Progenitor cell of endocrine pancreas (in vitro differentiated cells): ENCODE results near the gene APOH. TPM values are rescaled to one million over a fixed set of nuclear protein-coding genes. Genes with fewer than 3 reads are reported as not detected.

Experiments used
- DNase-seq: peaks from one replicate; pipeline ENCODE4 v3.0.0; 2021; ENCODE audit warnings: low spot score; ENCODE audit not compliant: unreplicated experiment
- H3K27ac Mint-ChIP-seq: 2 replicates; pipeline ENCODE4 v1.8.0; 2021; ENCODE audit warnings: mild to moderate bottlenecking, moderate library complexity, mixed read lengths
- H3K27me3 Mint-ChIP-seq: 2 replicates; pipeline ENCODE4 v1.8.0; 2021; ENCODE audit warnings: mixed read lengths
- H3K36me3 Mint-ChIP-seq: 2 replicates; pipeline ENCODE4 v1.8.0; 2022; ENCODE audit warnings: mixed read lengths; ENCODE audit not compliant: insufficient read depth
- H3K4me1 Mint-ChIP-seq: 2 replicates; pipeline ENCODE4 v1.8.0; 2021; ENCODE audit warnings: low read depth, mixed read lengths
- H3K4me3 Mint-ChIP-seq: 2 replicates; pipeline ENCODE4 v1.8.0; 2021; ENCODE audit warnings: low read depth, mild to moderate bottlenecking, moderate library complexity, mixed read lengths
- H3K9me3 Mint-ChIP-seq: 2 replicates; pipeline ENCODE4 v1.8.0; 2021; ENCODE audit warnings: low read depth, mixed read lengths
- long read RNA-seq: library from polyadenylated mRNA; unstranded; transcript quantifications from one replicate; pipeline ENCODE4 v2.0.0, GENCODE V29; 2020
- total RNA-seq: library from RNA; stranded (reverse); gene quantifications from 2 replicates; pipeline ENCODE4 v1.2.1, GENCODE V29; 2021
- TF ChIP-seq, protein P1 (sequence below): fragments of 200-600 bp; sonication (generic); IDR thresholded peaks from one replicate; pipeline ENCODE4 v1.5.0; 2021; ENCODE audit warnings: antibody characterized with exemption, mild to moderate bottlenecking; ENCODE audit not compliant: unreplicated experiment

Gene APOH, protein sequence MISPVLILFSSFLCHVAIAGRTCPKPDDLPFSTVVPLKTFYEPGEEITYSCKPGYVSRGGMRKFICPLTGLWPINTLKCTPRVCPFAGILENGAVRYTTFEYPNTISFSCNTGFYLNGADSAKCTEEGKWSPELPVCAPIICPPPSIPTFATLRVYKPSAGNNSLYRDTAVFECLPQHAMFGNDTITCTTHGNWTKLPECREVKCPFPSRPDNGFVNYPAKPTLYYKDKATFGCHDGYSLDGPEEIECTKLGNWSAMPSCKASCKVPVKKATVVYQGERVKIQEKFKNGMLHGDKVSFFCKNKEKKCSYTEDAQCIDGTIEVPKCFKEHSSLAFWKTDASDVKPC
- 0.27 and 0.57 TPM in 2 replicates for total RNA-seq
- long read RNA-seq, partial matches to known transcripts: 0 of 1 reads
- long read RNA-seq, other reads (novel, unspliced or antisense): 0 of 1 reads

DNA sequence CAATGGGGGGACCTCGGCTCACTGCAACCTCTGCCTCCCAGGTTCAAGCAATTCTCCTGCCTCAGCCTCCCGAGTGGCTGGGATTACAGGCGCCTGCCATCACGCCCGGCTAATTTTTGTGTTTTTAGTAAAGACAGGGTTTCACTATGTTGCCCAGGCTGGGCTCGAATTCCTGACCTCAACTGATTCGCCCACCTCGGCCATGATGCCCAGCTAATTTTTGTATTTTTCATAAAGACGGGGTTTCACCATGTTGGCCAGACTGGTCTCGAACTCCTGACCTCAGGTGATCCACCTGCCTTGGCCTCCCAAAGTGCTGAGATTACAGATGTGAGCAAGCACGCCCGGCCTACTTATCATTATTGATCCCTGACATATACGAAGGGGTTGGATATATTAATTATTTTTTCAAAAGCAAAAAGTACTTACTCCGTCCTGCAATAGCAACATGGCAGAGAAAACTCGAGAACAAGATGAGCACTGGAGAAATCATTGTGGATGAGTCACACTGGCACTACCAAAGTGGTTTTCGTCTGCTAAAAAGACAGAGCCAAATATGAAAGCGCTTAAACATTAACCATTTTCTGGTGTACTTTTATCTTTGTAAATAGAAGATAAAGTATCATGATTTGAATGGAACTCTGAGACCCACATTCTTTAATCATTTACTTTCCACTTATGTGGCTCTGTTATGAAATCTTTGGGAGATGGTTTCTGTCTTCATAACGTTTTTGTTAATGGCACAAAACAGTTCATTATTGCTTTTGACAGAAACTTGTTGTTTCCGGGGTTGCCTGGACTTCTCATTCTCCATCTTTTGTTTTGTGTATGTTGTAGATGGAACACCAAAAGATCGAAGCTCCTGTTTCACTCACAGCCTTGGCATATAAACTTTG is at the start of gene APOH:
TSS of gene APOH (minus strand) at position 529 of the 896 bp plus-strand sequence. CDS start at position 493, 36 bp downstream.
- no peak within 1 kb of the TSS for H3K4me3 Mint-ChIP-seq
- TF ChIP-seq, protein P1, sequence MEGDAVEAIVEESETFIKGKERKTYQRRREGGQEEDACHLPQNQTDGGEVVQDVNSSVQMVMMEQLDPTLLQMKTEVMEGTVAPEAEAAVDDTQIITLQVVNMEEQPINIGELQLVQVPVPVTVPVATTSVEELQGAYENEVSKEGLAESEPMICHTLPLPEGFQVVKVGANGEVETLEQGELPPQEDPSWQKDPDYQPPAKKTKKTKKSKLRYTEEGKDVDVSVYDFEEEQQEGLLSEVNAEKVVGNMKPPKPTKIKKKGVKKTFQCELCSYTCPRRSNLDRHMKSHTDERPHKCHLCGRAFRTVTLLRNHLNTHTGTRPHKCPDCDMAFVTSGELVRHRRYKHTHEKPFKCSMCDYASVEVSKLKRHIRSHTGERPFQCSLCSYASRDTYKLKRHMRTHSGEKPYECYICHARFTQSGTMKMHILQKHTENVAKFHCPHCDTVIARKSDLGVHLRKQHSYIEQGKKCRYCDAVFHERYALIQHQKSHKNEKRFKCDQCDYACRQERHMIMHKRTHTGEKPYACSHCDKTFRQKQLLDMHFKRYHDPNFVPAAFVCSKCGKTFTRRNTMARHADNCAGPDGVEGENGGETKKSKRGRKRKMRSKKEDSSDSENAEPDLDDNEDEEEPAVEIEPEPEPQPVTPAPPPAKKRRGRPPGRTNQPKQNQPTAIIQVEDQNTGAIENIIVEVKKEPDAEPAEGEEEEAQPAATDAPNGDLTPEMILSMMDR: no peak
- peaks cover 10% of the 10 kb centered on the region for H3K4me1 Mint-ChIP-seq
- no peak within 1 kb of the TSS for H3K27ac Mint-ChIP-seq
- peaks cover 4% of the 10 kb centered on the region for H3K9me3 Mint-ChIP-seq
- H3K36me3 Mint-ChIP-seq: no peaks in the 10 kb centered on the region
- H3K27me3 Mint-ChIP-seq: no peaks in the 10 kb centered on the region
- no peak for DNase-seq

DNA sequence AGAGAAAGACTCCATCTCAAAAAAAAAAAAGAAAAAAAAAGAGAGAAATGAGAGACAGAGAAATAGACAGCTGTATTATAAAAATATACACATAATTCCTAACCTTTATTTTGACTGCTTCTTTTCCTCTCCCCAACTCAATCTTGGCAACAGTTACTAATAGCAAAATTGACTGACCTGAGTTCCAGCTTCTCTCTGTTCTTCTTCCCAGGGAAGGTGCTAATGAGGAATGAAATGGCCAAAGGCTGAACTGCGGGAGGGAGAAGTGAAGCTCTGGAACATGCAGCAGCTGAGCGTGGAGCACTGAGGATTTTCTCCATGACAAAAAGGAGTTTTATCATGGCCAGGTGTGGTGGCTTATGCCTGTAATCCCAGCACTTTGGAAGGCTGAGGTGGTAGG is 48.0 kb upstream of the APOH start:
- no peaks in the 10 kb centered on the region for H3K9me3 Mint-ChIP-seq
- no peak overlapping the region for H3K27ac Mint-ChIP-seq
- no peak overlapping the region for H3K4me3 Mint-ChIP-seq
- TF ChIP-seq, protein P1: no peak
- no peak for DNase-seq
- no peaks in the 10 kb centered on the region for H3K4me1 Mint-ChIP-seq
- H3K27me3 Mint-ChIP-seq: no peaks in the 10 kb centered on the region
- no peaks in the 10 kb centered on the region for H3K36me3 Mint-ChIP-seq

DNA sequence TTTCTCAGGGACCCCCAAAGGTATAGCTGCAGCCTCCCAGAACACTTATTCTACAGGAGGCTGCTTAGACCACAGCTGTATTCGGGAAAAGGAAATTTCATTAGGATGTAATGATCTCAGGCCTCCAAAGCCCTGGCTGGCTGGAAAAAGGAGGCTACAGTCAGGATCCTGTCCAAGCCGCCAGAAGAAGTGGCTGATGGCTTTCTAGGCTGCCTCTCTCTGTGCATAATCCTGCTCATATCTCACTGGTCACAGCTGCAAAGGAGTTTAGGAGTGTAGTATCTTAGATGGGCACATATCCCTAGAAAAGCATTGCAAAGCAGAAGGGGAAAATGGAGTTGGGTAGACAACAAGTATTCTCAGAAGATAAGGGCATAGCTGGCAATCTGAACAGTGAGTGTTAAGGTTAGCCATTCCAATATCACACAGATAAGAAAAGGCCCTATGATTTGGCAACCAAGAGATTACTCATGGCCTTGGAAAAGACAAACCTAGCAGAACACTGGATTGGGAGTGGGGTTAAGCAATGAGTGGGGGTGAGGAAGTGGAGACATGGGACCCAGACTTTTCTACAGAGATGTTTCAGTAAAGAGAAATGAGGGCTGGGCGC is 47.2 kb upstream of the APOH start:
- H3K9me3 Mint-ChIP-seq: no peaks in the 10 kb centered on the region
- H3K27ac Mint-ChIP-seq: no peak overlapping the region

DNA sequence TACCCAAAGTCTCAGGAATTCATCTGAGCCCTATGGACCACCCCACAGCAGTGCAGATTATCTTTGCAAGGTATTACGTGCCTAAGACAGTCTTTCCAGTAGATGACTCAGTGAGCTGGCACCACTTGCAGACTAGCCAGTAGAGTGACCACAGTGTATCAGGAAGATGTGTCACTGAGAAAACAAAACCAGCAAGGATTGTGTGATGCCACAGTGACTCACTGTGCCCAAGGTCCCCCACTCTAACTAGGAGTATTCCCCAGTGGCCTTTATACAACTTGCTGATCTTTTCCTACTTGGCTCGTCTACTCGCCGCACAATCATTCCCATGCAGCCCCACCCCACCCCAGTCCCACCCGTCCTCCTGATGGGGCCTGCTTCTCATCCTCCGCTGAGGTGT is 46.4 kb upstream of the APOH start:
- H3K36me3 Mint-ChIP-seq: no peaks in the 10 kb centered on the region

More for the DNA sequence above, 47.2 kb upstream of the APOH start:
- TF ChIP-seq, protein P1: no peak
- no peak for DNase-seq
- Mint-ChIP-seq H3K36me3 (no peaks in the 10 kb centered on the region), H3K27me3 (no peaks in the 10 kb centered on the region), H3K4me1 (no peaks in the 10 kb centered on the region), H3K4me3 (no peak overlapping the region)

More for the DNA sequence above, 46.4 kb upstream of the APOH start:
- TF ChIP-seq, protein P1: no peak
- no peak overlapping the region for H3K27ac Mint-ChIP-seq
- DNase-seq: no peak
- H3K4me3 Mint-ChIP-seq: no peak overlapping the region
- no peaks in the 10 kb centered on the region for H3K4me1 Mint-ChIP-seq
- H3K9me3 Mint-ChIP-seq: peaks cover 6% of the 10 kb centered on the region
- H3K27me3 Mint-ChIP-seq: no peaks in the 10 kb centered on the region
